H9 (cell line): ENCODE data around the gene NFYC. TPM values are rescaled to one million over a fixed set of nuclear protein-coding genes. Genes with fewer than 3 reads are reported as not detected.

Source experiments
- DNase-seq: peaks from one replicate; pipeline ENCODE4 v3.0.0-alpha.2; 2017
- H2AFZ ChIP-seq: one replicate; pipeline ENCODE4 v1.6.1; 2013; ENCODE audit warnings: mild to moderate bottlenecking, low read length, control low read depth, moderate library complexity
- H2AK5ac ChIP-seq: 2 replicates; pipeline ENCODE4 v1.6.1; 2013; ENCODE audit warnings: low read length, control low read depth, mixed read lengths; ENCODE audit not compliant: insufficient read length
- H2BK120ac ChIP-seq: one replicate; pipeline ENCODE4 v1.6.1; 2013; ENCODE audit warnings: low read depth, mild to moderate bottlenecking, low read length, control low read depth, inconsistent platforms; ENCODE audit not compliant: poor library complexity, severe bottlenecking
- H2BK12ac ChIP-seq: 2 replicates; pipeline ENCODE4 v1.6.1; 2013; ENCODE audit warnings: low read length, control low read depth, mixed read lengths, low read depth; ENCODE audit not compliant: insufficient read length
- H2BK15ac ChIP-seq: 2 replicates; pipeline ENCODE4 v1.6.1; 2013; ENCODE audit warnings: low read depth, low read length, control low read depth
- H2BK20ac ChIP-seq: one replicate; pipeline ENCODE4 v1.6.1; 2013; ENCODE audit warnings: low read depth, mild to moderate bottlenecking, low read length, control low read depth, inconsistent platforms; ENCODE audit not compliant: poor library complexity, severe bottlenecking
- H2BK5ac ChIP-seq: 2 replicates; pipeline ENCODE4 v1.6.1; 2013; ENCODE audit warnings: low read length, control low read depth, mixed read lengths; ENCODE audit not compliant: insufficient read length
- H3K14ac ChIP-seq: 2 replicates; pipeline ENCODE4 v1.6.1; 2013; ENCODE audit warnings: low read length, control low read depth; ENCODE audit not compliant: insufficient read depth
- H3K18ac ChIP-seq: 2 replicates; pipeline ENCODE4 v1.6.1; 2013; ENCODE audit warnings: low read depth, mild to moderate bottlenecking, mixed read lengths, low read length, control low read depth; ENCODE audit not compliant: insufficient read length
- H3K23ac ChIP-seq: 2 replicates; pipeline ENCODE4 v1.6.1; 2013; ENCODE audit warnings: low read length, control low read depth, mixed read lengths, low read depth; ENCODE audit not compliant: insufficient read length
- H3K23me2 ChIP-seq: 2 replicates; pipeline ENCODE4 v1.6.1; 2013; ENCODE audit warnings: low read depth, mild to moderate bottlenecking, mixed read lengths, low read length, control low read depth; ENCODE audit not compliant: insufficient read length, poor library complexity, severe bottlenecking
- H3K27ac ChIP-seq: 2 replicates; pipeline ENCODE4 v1.5.1; 2013; ENCODE audit warnings: low read length, control low read depth, mixed read lengths, low read depth; ENCODE audit not compliant: insufficient read length
- H3K27me3 ChIP-seq: 2 replicates; pipeline ENCODE4 v1.6.1; 2013; ENCODE audit warnings: low read length, control low read depth, inconsistent platforms; ENCODE audit not compliant: insufficient read depth
- H3K4ac ChIP-seq: 2 replicates; pipeline ENCODE4 v1.6.1; 2013; ENCODE audit warnings: low read depth, mild to moderate bottlenecking, control low read depth, inconsistent platforms, low read length, moderate library complexity
- H3K4me1 ChIP-seq: 2 replicates; pipeline ENCODE4 v1.6.1; 2013; ENCODE audit warnings: low read length, control low read depth, inconsistent platforms; ENCODE audit not compliant: insufficient read depth
- H3K4me2 ChIP-seq: 2 replicates; pipeline ENCODE4 v1.6.1; 2013; ENCODE audit warnings: low read length, control low read depth, mixed read lengths; ENCODE audit not compliant: insufficient read length, insufficient read depth
- H3K56ac ChIP-seq: 2 replicates; pipeline ENCODE4 v1.6.1; 2013; ENCODE audit warnings: low read depth, mild to moderate bottlenecking, mixed read lengths, low read length, control low read depth; ENCODE audit not compliant: insufficient read length
- H3K79me1 ChIP-seq: 2 replicates; pipeline ENCODE4 v1.6.1; 2013; ENCODE audit warnings: low read depth, mild to moderate bottlenecking, moderate library complexity, low read length, control low read depth, inconsistent platforms; ENCODE audit not compliant: insufficient read depth, poor library complexity, severe bottlenecking
- H3K79me2 ChIP-seq: 2 replicates; pipeline ENCODE4 v1.6.1; 2013; ENCODE audit warnings: low read length, control low read depth, inconsistent platforms; ENCODE audit not compliant: insufficient read depth
- H3K9ac ChIP-seq: 2 replicates; pipeline ENCODE4 v1.6.1; 2013; ENCODE audit warnings: low read length, control low read depth, mixed read lengths; ENCODE audit not compliant: insufficient read length; ENCODE audit errors: extremely low read depth
- H3K9me3 ChIP-seq: one replicate; pipeline ENCODE4 v1.6.1; 2013; ENCODE audit warnings: low read depth, low read length, inconsistent platforms; ENCODE audit not compliant: control insufficient read depth
- H3T11ph ChIP-seq: one replicate; pipeline ENCODE4 v1.6.1; 2013; ENCODE audit warnings: mild to moderate bottlenecking, low read length, control low read depth, inconsistent platforms
- H4K20me1 ChIP-seq: one replicate; pipeline ENCODE4 v1.6.1; 2013; ENCODE audit not compliant: control insufficient read depth, insufficient read length, insufficient read depth
- H4K5ac ChIP-seq: 2 replicates; pipeline ENCODE4 v1.6.1; 2013; ENCODE audit warnings: low read depth, mild to moderate bottlenecking, mixed read lengths, low read length, control low read depth; ENCODE audit not compliant: insufficient read length
- H4K8ac ChIP-seq: replicated peaks from 2 replicates; pipeline ENCODE4 v1.6.1; 2013; ENCODE audit warnings: low read length, control low read depth, mixed read lengths, low read depth; ENCODE audit not compliant: insufficient read length
- H4K91ac ChIP-seq: 2 replicates; pipeline ENCODE4 v1.6.1; 2013; ENCODE audit warnings: low read depth, mild to moderate bottlenecking, moderate library complexity, mixed read lengths, low read length, control low read depth; ENCODE audit not compliant: insufficient read length
- H3K27ac Mint-ChIP-seq, 3 experiments: 2 replicates in 2 of 3; 3 replicates in 1 of 3; pipeline ENCODE4 v1.8.0; 2020 to 2021; ENCODE audit warnings: mixed read lengths in 3 of 3, mild to moderate bottlenecking in 1 of 3, moderate library complexity in 1 of 3
- H3K27me3 Mint-ChIP-seq: 2 replicates; pipeline ENCODE4 v1.8.0; 2021; ENCODE audit warnings: low read depth, mild to moderate bottlenecking, moderate library complexity, mixed read lengths
- H3K36me3 Mint-ChIP-seq, 3 experiments: 2 replicates in 2 of 3; 3 replicates in 1 of 3; pipeline ENCODE4 v1.8.0; 2020 to 2021; ENCODE audit warnings: low read depth in 3 of 3, mixed read lengths in 3 of 3; ENCODE audit not compliant: insufficient read depth in 1 of 3
- H3K4me1 Mint-ChIP-seq, 2 experiments: 2 replicates each; pipeline ENCODE4 v1.8.0; 2020; ENCODE audit warnings: mixed read lengths in 2 of 2
- H3K4me3 Mint-ChIP-seq, 2 experiments: 2 replicates in 1 of 2; 3 replicates in 1 of 2; pipeline ENCODE4 v1.8.0; 2020 to 2021; ENCODE audit warnings: mild to moderate bottlenecking in 2 of 2, mixed read lengths in 2 of 2, moderate library complexity in 1 of 2
- H3K9me3 Mint-ChIP-seq, 2 experiments: 2 replicates in 1 of 2; 3 replicates in 1 of 2; pipeline ENCODE4 v1.8.0; 2020; ENCODE audit warnings: mild to moderate bottlenecking in 2 of 2, mixed read lengths in 2 of 2, moderate library complexity in 1 of 2
- WGBS: extraction: QIAGEN DNeasy Blood & Tissue Kit; methylation state at CpG from one replicate; pipeline ENCODE4 v1.1.7; 2013; ENCODE audit warnings: missing lambda C conversion rate, low lambda C conversion rate, mixed read lengths; ENCODE audit not compliant: insufficient read length; ENCODE audit errors: extremely low coverage; 5-methylcytosine and 5-hydroxymethylcytosine counted together
- total RNA-seq: library from RNA; stranded (reverse); gene quantifications from 2 replicates; pipeline ENCODE4 v1.2.1, GENCODE V29; 2021
- TF ChIP-seq, protein P1 (sequence below): fragments of 200-600 bp; sonication (generic); conservative IDR thresholded peaks from 3 replicates; pipeline ENCODE4 v1.8.0; 2021; ENCODE audit warnings: antibody characterized with exemption, mild to moderate bottlenecking

The NFYC gene
- total RNA-seq, 1 experiment from 2014 or later: 54.7 TPM

DNA sequence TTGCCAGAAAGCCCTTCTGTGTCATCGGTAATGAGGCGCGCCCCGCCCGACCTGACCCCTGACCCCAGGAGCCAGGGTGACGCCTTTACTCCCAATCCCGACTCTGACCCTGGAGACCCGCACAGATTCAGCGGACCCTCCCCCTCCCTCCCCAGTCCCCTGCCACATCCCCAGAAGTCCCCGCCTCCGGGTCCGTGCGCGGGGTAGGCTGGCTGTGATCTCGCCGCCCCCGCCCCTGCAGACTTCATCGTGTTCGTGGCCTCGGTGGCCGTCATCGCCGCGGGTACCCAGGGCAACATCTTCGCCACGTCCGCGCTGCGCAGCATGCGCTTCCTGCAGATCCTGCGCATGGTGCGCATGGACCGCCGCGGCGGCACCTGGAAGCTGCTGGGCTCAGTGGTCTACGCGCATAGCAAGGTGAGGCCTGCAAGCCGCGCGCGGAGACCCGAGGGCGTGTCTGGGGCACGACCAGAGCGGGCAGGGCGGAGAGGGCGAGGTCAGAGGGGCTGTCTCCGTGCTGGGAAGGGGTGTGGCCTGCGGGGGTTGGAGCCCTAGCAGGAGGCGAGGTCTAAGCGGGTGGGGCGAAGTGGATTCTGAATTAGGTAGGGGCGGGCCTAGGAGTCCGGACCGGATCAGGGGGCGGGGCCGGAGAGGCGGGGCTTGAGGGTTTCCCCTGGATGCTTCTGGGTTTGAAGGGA, 126.9 kb downstream of the NFYC start:
- TF ChIP-seq, protein P1, sequence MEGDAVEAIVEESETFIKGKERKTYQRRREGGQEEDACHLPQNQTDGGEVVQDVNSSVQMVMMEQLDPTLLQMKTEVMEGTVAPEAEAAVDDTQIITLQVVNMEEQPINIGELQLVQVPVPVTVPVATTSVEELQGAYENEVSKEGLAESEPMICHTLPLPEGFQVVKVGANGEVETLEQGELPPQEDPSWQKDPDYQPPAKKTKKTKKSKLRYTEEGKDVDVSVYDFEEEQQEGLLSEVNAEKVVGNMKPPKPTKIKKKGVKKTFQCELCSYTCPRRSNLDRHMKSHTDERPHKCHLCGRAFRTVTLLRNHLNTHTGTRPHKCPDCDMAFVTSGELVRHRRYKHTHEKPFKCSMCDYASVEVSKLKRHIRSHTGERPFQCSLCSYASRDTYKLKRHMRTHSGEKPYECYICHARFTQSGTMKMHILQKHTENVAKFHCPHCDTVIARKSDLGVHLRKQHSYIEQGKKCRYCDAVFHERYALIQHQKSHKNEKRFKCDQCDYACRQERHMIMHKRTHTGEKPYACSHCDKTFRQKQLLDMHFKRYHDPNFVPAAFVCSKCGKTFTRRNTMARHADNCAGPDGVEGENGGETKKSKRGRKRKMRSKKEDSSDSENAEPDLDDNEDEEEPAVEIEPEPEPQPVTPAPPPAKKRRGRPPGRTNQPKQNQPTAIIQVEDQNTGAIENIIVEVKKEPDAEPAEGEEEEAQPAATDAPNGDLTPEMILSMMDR: no peak
- WGBS: no CpG with 5 or more reads among the region's 59 CpGs
- Histone ChIP-seq H3K56ac (no peak overlapping the region), H4K91ac (no peak overlapping the region), H3T11ph (no peak overlapping the region), H4K20me1 (no peaks in the 10 kb centered on the region), H3K23me2 (peaks cover 7% of the 10 kb centered on the region), H3K4me2 (peak overlapping the region; percentile 35), H3K18ac (no peak overlapping the region), H3K27me3 (no peaks in the 10 kb centered on the region; the same call in 1 of the 2 replicates), H3K9me3 (no peaks in the 10 kb centered on the region), H4K8ac (no peak overlapping the region), H2BK120ac (no peak overlapping the region), H3K27ac (no peak overlapping the region), H2BK20ac (no peak overlapping the region), H3K9ac (no peak overlapping the region), H2BK15ac (no peak overlapping the region), H3K23ac (no peak overlapping the region), H4K5ac (no peak overlapping the region), H2BK12ac (no peak overlapping the region), H3K4me1 (no peaks in the 10 kb centered on the region), H3K14ac (no peak overlapping the region), H2AFZ (no peak overlapping the region), H2AK5ac (no peak overlapping the region), H3K4ac (no peak overlapping the region), H2BK5ac (no peak overlapping the region), H3K79me1 (no peaks in the 10 kb centered on the region), H3K79me2 (no peaks in the 10 kb centered on the region)
- Mint-ChIP-seq H3K4me3 (peak overlapping the region; percentile 69 to 78), H3K27ac (no peak overlapping the region), H3K9me3 (no peaks in the 10 kb centered on the region), H3K36me3 (no peaks in the 10 kb centered on the region), H3K27me3 (peaks cover 35% of the 10 kb centered on the region), H3K4me1 (peaks cover 7 to 13% of the 10 kb centered on the region in 2 experiments; a peak in 3 of 4 replicates)
- DNase-seq: peak; percentile 98
